Muscle of arm (tissue), 12 donors: ENCODE measurements around the gene TRAPPC4. TPM values are rescaled to one million over a fixed set of nuclear protein-coding genes. Genes with fewer than 3 reads are reported as not detected.
"Not testable (repeated sequence)": the region's sequence is repeated elsewhere in the genome, so short reads cannot be mapped to it uniquely, and the experiment has no call there.

ENCODE experiments used
- DNase-seq: peaks from one replicate; pipeline ENCODE4 v3.0.0-alpha.2; 2013
- polyA plus RNA-seq, 12 donors: library from polyadenylated mRNA; unstranded; fragments of 120-200 nt; gene quantifications; one replicate each; pipeline ENCODE4 v1.2.1, GENCODE V29; 2013; ENCODE audit not compliant: insufficient read length in 12 of 12

Gene TRAPPC4
- polyA plus RNA-seq, 12 donors: 29.6 to 57.1 (median 44.7) TPM; not detected in 1

DNA sequence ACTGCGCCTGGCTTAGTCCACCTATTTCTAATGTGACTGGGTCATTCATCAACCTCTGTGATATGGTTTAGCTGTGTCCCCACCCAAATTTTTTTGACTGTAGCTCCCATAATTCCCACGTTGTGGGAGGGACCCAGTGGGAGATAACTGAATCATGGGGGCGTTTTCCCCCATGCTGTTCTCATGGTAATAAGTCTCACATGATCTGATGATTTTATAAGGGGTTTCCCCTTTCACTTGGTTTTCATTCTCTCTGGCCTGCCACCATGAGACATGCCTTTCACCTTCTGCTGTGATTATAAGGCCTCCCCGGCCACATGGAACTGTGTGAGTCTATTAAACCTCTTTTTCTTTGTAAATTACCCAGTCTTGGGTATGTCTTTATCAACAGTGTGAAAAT lies 11.9 kb upstream of the TRAPPC4 start:
- no peak for DNase-seq

DNA sequence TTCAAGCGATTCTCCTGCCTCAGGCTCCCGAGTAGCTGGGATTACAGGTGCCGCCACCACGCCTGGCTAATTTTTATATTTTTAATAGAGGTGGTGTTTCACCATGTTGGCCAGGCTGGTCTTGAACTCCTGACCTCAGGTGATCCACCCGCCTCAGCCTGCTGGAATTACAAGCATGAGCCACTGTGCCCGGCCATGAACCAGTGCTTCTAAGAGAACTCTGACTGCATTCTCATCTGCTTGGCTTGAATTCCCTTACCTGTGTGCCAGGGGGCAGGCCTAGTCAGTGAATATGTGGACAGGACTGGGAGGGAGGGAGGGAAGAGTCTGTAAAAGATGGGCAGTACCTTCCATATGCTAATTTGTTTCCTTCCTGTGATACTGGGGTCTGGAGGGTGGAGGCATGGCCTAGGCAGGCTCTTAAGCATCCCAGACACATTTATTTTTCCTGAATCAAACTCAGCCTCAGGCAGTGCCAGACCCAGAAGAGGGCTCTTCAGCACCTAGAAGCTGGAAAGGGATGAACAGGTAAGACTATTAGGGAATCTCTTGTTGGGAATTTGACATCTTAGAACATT lies 7.0 kb upstream of the TRAPPC4 start:
- no peak for DNase-seq

DNA sequence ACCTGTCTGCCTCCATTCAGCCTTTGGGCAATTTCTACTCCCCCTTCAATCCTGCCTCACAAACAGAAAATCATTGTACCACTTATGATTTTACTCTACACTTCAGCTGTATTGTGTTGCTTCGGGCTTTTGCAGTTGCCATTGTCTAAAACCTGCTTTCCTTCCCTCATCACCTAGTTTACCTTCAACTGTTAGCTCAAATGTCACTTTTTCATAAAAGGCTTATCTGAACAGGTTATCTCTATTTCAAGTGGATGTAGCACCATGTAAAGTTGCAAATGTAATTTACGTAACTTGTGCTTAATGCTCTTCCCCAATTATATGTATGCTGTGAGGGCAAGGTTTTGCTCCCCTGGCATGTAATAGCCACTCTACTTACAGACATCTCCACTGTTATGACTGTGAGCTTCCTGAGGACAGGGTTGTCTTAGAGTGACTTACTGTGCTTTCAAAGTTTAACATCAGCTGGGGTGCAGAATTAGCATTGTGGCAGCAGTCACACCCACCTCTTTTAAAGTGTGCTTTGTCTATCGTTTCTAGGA lies 5.9 kb upstream of the TRAPPC4 start:
- DNase-seq: no peak

DNA sequence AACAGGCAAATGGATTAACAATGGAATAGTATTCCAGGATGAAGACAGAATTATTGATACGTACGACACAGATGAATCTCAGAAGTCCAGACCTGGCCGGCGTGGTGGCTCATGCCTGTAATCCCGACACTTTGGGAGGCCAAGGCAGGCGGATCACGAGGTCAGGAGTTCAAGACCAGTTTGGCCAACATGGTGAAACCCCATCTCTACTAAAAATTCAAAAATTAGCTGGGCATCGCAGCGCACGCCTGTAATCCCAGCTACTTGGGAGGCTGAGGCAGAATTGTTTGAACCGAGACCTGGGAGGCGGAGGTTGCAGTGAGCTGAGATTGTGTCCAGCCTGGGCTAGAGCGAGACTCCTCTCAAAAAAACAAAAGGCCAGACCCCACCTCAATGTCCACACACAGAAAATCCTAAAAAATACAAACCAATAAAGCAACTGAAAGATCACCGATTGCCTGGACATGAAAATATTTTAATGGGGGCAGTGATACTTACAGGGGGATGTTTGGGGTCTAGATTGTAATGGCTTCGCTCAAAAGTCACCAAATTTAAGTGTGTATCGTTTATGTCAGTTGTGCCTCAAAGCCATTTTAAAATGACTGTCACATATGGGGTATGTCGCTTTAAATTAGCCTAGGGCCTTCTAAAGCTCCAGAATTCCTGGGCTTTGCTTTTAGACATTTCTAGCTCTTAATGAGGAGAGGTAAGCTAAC lies 4.2 kb upstream of the TRAPPC4 start:
- DNase-seq: no peak

DNA sequence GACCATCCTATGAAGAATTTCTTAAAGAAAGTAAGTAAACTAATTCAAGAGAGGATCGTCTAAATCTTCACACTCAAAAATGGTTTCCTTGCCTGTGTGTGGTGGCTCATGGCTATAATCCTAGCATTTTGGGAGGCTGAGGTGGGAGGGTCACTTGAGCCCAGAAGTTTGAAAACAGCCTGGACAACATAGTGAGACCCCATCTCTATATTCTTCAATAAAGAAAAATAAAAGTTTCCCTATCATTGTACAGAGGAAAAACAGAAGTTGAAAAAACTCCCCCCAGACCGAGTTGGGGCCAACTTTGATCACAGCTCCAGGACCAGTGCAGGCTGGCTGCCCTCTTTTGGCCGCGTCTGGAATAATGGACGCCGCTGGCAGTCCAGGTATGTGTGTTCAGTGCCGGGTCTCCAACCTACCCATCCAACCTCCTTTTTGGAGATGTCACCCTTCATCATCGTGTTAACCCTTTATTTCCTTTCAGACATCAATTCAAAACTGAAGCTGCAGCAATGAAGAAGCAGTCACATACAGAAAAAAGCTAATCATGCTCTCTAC lies 3.4 kb upstream of the TRAPPC4 start:
- DNase-seq: no peak

DNA sequence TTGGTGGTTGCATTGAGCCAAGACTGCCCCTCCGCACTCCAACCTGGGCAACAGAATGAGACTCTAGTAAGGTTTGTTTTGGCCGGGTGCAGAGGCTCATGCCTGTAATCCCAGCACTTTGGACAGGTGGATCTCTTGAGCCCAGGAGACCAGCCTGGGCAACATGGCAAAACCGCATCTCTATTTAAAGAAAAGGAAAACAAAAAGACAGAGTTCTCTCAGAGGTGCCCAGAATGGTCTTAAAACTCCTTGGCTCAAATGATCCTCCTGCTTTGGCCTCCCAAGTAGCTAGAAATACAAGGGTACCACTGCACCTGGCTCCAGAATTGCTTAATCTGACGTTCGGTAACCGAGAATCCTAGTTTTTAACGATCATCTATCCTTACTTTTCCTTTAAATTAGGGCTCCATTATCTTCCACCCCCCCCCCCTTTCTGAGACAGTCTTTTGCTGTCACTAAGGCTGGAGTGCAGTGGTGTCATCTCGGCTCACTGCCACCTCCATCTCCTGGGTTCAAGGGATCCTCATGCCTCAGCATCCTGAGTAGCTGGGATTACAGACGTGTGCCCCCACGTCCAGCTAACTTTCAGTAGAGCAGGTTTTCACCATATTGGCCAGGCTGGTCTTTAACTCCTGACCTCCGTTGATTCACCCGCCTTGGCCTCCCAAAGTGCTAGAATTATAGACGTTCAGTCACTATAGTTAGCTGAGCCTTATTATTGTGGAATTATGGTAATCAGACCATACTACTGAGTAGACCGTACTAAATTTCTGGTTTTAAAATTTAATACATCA lies 2.2 kb upstream of the TRAPPC4 start:
- no peak for DNase-seq

DNA sequence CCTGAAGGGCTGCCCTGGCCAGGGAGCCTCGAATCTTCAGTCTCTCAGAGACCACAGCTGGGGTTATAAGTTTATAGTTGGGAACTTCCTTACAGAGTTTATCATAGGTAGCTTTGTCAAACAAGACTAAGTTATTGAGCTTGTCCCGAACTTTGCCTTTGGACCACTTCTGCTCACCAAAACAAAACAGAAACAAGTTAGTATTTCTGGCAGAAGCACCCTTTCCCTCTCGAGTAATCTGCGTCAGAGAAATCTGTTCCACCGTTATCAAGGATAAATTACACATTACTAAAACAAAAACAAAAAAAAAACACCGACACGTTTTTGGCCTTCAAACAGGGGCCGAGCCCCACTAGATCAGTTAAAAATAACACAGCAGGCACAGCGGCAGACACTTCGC lies 1.2 kb upstream of the TRAPPC4 start:
- not testable (repeated sequence) for DNase-seq

DNA sequence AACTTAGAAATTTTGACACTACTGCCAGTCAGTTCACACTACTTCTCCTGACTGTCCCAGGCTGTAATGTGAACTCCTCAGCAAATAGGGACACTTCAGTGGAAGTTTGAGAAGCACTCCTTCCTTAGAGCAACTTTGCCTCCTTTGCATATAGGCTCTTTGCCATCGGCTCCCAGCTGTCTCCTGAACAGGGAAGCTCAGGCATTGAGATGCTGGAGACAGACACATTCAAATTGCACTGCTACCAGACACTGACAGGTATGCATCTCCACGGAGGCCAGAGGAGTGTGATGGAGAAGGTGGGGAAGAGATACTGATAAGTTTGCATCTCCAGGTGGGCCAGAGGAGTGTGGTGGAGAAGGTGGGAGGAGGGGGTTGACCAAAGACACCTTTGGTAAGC lies 1.4 kb downstream of the TRAPPC4 start:
- no peak for DNase-seq

DNA sequence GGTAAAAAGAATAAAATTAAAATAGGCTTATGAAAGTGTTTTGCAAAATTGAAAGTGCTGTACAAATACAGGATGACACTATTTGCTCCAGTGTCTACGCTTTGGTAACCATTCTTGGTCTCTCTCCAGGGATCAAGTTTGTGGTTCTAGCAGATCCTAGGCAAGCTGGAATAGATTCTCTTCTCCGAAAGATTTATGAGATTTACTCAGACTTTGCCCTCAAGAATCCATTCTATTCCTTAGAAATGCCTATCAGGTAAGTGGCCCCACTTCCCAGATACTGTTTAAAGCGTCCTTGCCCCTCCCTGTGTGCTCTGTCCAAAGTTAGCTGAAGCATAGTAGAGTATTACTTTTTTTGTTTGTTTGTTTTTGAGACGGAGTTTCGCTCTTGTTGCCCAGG lies 3.1 kb downstream of the TRAPPC4 start:
- DNase-seq: no peak

DNA sequence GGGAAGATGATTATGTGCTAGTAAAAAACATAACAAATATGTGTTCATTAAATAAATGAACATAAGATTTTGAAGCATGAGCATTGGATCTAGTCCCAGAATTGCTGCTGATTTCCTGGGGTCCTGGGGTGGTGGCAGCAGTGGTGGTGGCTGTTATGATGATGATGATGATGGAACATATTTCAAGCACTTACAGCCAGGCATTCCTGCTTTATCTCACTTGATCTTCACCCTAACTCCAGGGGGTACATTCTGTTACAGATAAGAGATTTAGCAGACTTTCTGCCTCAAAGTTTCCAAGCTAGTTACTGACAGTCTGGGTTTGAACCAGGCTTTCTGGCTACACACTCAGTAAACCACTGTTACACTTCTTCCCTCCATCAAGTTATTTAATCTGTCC lies 5.2 kb downstream of the TRAPPC4 start:
- DNase-seq: no peak

DNA sequence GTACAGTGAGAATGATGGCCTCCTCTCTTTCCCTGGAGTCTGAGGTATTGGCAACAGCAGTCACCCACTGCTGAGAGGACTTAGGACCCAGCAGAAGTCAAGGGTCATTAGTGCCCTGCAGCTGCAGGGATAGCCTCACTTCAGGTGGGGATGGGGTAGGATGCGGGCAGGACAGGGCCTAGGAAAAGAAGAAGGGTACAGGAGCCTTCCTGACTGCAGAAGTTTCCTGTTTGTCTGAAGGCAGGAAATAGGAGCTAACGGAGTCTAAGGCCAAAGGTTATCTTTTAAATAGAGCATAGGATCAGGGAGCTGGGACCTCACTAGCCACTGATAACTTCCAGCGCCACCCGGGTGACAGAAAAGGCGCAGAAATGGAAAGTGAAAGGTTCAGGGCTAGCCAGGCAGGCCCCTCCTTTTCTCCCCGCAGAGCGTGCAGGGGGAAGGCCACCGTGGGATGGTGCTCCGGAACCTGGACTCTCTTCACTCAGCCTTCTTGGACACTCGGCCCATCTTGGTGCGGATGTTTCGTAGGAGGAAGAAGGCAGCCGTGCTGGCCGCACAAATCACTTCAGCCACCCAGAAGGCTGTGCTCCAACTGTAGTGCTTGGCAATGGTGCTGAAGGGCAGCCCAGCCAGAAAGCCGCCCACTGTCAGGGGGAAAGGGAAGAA lies 6.0 kb downstream of the TRAPPC4 start:
- no peak for DNase-seq

DNA sequence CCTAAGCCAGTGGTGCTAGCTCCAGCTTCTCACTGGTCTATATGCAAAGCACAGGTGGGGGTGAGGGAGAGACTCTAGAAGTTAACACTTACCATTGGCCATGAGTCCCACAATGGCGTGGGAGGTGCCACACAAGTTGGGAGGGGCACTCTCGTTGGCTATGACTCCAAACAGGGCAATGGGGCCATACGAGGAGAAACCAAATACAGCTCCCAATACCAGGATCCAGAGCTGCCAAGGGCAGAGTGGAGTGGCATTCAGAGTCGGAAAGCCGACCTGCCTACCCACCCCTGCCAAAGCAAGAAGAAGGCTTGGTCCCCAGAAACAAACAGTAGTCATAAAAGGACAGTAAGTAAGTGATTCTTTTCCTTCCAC lies 6.5 kb downstream of the TRAPPC4 start:
- no peak for DNase-seq

DNA sequence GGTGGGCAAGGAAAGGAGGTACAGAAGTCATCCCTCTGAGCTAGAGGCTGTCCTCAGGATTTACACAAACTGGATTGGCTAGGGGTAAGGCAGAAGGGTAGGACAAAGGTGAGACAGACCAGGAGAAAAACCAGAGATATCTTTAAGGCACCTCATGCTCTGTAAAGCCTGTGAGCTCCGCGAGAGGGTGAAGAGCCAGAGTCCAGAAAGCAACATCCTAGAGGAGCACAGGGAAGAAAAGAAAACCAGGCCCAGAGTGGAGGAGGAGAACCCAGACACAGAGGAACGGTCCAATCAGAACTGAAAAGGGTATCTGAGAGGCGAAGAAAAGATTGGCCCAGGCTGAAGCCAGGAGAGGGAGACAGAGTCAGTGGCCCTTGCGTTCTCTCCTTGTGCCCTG lies 7.0 kb downstream of the TRAPPC4 start:
- no peak for DNase-seq

DNA sequence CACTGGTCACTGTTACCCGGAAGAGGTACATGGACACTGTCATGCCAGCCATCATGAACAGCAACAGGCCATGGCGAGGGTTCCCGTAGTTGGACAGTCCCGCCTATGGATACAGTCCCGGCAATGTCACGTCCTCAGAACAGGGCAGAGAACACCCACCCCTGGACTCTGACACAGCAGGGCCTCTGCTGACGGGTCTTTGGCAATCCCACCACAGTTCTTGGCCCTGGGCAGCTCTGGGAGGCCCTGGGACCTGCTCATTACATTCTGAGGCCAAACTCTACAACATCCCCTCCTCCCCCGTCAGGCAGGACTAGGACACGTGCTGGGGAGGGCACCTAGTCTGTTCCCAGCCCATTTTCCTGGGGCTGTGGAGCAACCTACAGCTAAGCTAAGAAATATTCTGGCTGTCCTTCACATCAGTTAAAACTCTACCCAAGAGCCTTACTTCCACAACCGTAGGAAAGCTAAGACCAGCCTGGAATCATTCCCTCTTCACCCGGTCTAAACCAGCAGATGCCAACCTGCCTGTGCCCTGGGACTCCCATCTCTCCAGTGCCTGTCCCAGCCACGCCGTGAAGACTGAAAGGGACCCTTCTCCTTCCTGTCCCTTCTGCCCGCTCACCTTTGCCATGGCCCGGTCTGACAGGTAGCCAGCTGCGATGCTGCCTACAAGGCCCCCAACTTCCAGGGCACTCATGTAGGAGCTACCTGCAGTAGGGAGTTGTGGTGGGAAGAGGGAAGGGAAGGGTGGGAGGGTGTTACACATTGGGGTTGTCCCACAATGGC lies 7.6 kb downstream of the TRAPPC4 start:
- no peak for DNase-seq

DNA sequence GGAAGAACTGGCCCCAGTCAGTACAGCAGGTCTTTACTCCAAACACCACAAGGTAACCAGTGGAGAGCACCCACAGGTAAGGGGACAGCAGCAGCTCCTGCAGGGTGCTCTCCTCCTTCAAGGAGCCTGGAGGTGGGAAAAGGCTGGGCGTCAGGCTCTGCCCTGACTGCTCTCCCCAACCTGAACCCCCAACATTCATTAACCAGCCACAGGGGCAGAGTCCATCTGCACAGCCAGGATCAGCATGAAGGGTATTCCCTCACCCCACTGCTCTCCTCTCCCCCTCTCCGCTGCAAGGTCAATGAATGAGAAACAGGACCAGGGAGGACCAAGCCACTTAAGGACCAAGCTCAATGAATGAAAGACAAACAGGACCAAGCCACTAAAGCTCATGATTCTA lies 8.4 kb downstream of the TRAPPC4 start:
- no peak for DNase-seq

DNA sequence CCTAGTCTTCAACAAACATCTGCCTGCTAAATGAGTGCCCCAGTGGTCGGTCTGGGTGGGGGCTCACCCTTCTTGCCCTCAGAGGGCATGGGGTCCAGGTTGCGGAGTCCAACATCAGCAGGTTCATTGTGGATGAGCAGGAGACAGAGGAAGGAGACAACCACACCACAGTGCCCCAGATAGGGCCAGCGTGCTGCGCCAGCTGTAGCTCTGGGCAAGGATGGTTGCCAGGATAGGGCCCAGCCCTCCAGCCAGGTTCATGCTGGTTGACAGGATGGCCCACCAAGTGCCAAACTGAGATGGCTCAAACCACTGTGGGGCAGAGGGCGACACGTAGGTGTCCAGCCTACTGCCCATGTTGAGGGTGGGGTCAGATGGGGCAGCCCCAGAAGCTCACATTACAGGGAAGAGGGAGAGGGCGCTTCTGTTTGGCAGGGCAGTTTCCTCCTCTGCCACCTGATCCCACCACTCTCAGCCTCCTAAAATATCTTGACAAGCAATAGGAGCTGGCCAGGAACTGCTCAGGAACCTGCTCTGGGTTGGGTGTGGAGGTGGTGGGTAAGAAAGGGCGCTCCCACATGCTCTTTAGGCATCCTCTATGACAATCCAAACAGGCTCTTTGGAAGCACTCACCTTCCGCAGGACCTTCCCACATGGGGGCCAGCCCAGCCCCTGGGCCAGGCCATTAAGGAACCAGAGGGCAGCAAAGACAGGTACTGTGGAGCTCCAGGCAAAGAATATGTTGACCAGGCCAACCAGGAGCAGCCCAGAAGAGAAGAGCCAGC lies 9.2 kb downstream of the TRAPPC4 start:
- no peak for DNase-seq

DNA sequence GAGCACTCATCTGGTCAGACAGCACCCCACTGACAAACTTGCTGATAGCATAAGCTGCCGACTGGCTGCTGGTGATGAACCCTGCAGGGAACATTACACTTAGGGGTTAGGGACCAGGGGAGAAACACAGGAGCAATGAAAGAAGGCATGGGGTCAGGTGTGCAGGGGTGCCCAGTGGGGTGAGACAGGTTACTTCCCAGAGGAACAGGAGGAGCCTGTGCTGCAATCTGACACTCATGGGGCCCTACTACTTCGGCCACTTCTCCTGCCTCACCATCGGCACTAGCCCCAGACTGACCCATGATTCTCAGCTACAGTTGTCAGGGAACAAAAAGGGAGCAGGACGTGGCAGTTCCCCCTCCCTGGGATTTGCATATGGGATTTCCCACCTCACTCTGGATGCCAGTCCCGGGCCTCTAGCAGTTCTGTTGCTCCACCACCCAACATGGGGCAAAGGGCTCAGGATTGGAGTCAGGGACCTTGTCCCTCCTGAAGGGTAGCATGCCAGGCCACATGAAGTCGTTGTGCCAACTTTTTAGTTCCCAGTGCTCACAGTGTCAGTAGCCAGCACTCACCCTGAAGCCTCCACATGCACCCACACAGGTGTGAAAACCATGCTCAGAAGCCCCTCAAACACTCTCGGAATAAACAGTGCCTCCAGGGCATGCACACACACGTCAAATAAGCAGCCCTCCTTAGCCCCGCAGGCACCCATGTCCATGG lies 9.9 kb downstream of the TRAPPC4 start:
- no peak for DNase-seq

DNA sequence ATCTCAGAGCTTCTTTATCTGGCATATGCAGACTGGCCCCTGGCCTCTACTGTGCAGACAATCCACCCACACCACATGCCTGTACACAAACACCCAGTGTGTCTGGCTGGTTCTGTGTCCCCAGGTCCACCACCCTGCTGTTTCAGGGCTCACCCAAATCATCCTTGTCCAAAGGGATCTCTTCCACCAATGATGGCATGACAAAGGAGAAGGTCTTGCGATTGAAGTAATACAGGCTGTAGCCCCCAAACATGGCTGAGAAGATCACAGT lies 10.4 kb downstream of the TRAPPC4 start:
- no peak for DNase-seq

DNA sequence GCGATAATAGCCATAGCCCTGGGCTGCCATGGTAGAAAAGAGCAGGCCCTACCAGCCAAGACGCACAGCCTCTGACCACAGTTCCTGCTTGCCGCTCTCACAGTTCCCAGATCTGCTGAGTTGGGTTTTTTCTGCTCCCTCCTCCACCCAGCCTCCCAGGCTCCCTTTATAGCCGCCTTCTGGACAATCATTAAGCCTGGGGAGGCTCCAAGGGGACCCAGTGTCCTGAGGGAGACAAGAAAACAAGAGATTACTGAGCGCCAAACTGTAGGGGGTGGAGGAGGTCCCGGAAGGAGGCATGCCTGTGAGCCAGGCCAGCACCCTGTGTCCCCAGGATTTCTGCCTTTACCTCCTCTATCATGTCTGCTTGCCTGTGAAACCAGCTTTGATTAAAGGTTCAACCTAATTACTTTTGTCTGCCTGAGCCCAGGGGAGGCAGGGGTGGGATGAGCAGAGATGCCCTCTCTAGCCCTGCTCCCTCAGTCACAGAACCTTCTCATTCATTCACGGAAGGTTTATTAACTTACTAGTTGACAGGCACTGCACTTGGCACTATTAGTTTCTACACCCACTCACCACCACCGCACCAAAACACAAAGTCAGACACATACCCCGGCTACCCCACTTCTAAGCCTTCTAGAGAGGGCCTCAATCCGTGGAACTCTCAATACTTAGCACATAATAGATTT lies 10.9 kb downstream of the TRAPPC4 start:
- no peak for DNase-seq

DNA sequence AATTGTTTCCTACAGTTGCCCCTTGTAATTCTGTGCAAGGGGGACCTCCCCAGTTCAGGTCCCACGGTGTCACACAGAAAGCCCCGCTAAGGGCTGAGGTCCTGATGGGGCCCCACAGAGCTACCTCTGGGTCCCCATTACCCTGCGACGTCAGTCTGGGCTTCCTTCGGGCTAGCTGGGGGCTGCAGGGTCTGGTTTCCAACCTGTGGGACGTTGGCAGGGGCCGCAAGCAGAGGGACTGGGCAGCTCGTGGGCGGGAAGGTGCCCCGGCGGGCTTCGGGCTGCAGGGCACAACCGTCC lies 11.4 kb downstream of the TRAPPC4 start:
- no peak for DNase-seq
